HCEC 1CT (cell line): ENCODE results near the gene TOMM20L.
"Not testable (repeated sequence)": the region's sequence is repeated elsewhere in the genome, so short reads cannot be mapped to it uniquely, and the experiment has no call there.

ENCODE experiments used
- DNase-seq: peaks from one replicate; pipeline ENCODE4 v3.0.0-alpha.2; 2017

Gene TOMM20L

GRCh38 chr14:58395812-58396788 lies at the start of gene TOMM20L:
TOMM20L (plus strand) TSS chr14:58395930; CDS start chr14:58395958, 28 bp downstream.
- DNase-seq: peak; percentile 49

GRCh38 chr14:58353516-58354299 lies 42.0 kb upstream of the TOMM20L start:
- no peak for DNase-seq

- no peak for DNase-seq
Observed at GRCh38 chr14:58354808-58355207, 40.9 kb upstream of the TOMM20L start.

GRCh38 chr14:58356268-58356667 lies 39.5 kb upstream of the TOMM20L start:
- DNase-seq: no peak

- DNase-seq: not testable (repeated sequence)
Observed at GRCh38 chr14:58362272-58362671, 33.5 kb upstream of the TOMM20L start.

GRCh38 chr14:58362798-58363412 lies 32.8 kb upstream of the TOMM20L start:
- DNase-seq: peak; percentile 3

- no peak for DNase-seq
Observed at GRCh38 chr14:58364316-58364715, 31.4 kb upstream of the TOMM20L start.

- no peak for DNase-seq
Observed at GRCh38 chr14:58367296-58367695, 28.4 kb upstream of the TOMM20L start.

- peak; percentile 5 for DNase-seq
Observed at GRCh38 chr14:58368956-58369355, 26.8 kb upstream of the TOMM20L start.

- DNase-seq: no peak
Observed at GRCh38 chr14:58376791-58377190, 18.9 kb upstream of the TOMM20L start.

GRCh38 chr14:58390830-58391229 lies 4.9 kb upstream of the TOMM20L start:
- DNase-seq: no peak

GRCh38 chr14:58395562-58395811 lies 243 bp upstream of the TOMM20L start:
- no peak for DNase-seq

GRCh38 chr14:58397156-58397555 lies 1.4 kb downstream of the TOMM20L start:
- no peak for DNase-seq

GRCh38 chr14:58398495-58398894 lies 2.8 kb downstream of the TOMM20L start:
- DNase-seq: no peak

- no peak for DNase-seq
Observed at GRCh38 chr14:58398895-58399294, 3.2 kb downstream of the TOMM20L start.

- DNase-seq: no peak
Observed at GRCh38 chr14:58401587-58401986, 5.9 kb downstream of the TOMM20L start.

GRCh38 chr14:58408681-58409215 lies 13.0 kb downstream of the TOMM20L start:
- no peak for DNase-seq

- no peak for DNase-seq
Observed at GRCh38 chr14:58414845-58415244, 19.1 kb downstream of the TOMM20L start.

- no peak for DNase-seq
Observed at GRCh38 chr14:58415636-58416547, 20.2 kb downstream of the TOMM20L start.

- DNase-seq: not testable (repeated sequence)
Observed at GRCh38 chr14:58416934-58417333, 21.2 kb downstream of the TOMM20L start.

- peak; percentile 65 for DNase-seq
Observed at GRCh38 chr14:58426670-58427280, 31.0 kb downstream of the TOMM20L start.
